H1 (cell line): Measurements from ENCODE around the gene CAPN11.

Experiments used
- BACH1 ChIP-seq: IDR thresholded peaks from 2 replicates; pipeline ENCODE4 v1.6.1; 2012; ENCODE audit warnings: low read length, improper control_type of control experiment
- CHD1 ChIP-seq: IDR thresholded peaks from 2 replicates; pipeline ENCODE4 v1.6.1; 2012; ENCODE audit warnings: low read depth, low read length, improper control_type of control experiment
- POLR2A ChIP-seq, 2 experiments: IDR thresholded peaks; 1 replicate in 1 of 2; 2 replicates in 1 of 2; pipeline ENCODE4 v1.6.1; 2011; ENCODE audit warnings: low read depth in 2 of 2, low read length in 2 of 2, mild to moderate bottlenecking in 2 of 2; ENCODE audit errors: control extremely low read depth in 1 of 2
- RNF2 ChIP-seq: fragments of 200-900, 300-1000 bp; sonication (generic); IDR thresholded peaks from 2 replicates; pipeline ENCODE4 v1.7.1; 2016; ENCODE audit warnings: borderline replicate concordance, low read depth, mild to moderate bottlenecking, antibody characterized with exemption, low read length; ENCODE audit not compliant: poor library complexity, severe bottlenecking; ENCODE audit errors: missing control alignments
- SRF ChIP-seq: IDR thresholded peaks from 2 replicates; pipeline ENCODE4 v1.6.1; 2011; ENCODE audit warnings: mild to moderate bottlenecking, low read depth, low read length, moderate library complexity
- TF ChIP-seq, protein P1 (sequence below), 3 experiments: IDR thresholded peaks; 1 replicate in 2 of 3; 2 replicates in 1 of 3; pipeline versions ENCODE4 v1.5.1 to v1.6.1; 2011; ENCODE audit warnings: low read length in 3 of 3, mild to moderate bottlenecking in 3 of 3, inconsistent platforms in 2 of 3, low read depth in 1 of 3, moderate library complexity in 1 of 3; ENCODE audit not compliant: insufficient read depth in 1 of 3; ENCODE audit errors: control extremely low read depth in 1 of 3
- TF ChIP-seq, protein P2 (sequence below): IDR thresholded peaks from 2 replicates; pipeline ENCODE4 v1.6.1; 2012; ENCODE audit warnings: inconsistent platforms
- TF ChIP-seq, protein P3 (sequence below): IDR thresholded peaks from 2 replicates; pipeline ENCODE4 v1.6.1; 2012; ENCODE audit warnings: low read length, inconsistent platforms

DNA sequence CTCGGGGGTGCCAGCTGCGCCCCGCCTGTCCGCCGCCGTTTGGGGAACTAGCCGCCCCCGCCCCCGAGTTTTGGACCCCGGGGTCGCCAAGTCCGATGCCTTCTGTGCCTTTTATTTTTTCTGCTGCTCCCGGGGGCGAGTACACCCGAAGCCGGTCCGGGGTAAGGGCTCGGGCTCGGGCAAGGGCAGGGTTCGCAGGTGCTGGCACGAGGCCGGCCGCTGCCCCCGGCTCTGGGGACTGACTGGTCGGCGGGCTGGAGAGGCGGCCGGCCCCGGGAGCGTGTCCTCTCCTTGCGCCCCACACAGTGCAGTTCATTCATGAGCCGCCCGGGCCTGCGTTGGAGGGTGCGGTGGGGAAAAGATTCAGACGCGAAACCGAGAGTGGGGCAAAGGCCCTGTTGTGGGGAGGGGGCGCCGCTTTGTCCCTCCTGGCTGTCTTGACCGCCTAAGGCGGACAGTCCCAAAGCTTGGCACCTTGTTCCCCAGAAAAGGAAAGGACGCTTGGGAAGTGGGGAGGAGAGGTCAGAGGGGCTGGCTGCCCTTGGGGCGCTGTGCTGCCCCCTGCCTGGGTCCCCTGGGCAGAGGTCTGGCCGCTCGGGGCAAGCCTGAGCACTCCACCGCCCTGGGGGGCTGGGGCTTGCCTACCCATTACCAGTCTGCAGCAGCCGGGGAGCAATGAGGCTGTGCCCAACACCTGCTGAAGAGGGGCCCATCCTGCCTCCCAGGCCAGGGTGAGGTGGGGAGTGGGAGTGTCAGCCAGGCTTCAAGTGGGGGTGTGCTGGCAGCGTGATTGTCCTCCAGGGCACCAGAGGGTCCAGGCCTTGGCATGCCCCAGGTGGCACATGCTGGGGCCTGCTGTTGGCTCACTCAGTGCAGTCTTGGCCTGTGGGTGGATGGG is 30.4 kb upstream of the CAPN11 start:
- TF ChIP-seq BACH1: no peak
- TF ChIP-seq CHD1: no peak
- TF ChIP-seq, protein P1, sequence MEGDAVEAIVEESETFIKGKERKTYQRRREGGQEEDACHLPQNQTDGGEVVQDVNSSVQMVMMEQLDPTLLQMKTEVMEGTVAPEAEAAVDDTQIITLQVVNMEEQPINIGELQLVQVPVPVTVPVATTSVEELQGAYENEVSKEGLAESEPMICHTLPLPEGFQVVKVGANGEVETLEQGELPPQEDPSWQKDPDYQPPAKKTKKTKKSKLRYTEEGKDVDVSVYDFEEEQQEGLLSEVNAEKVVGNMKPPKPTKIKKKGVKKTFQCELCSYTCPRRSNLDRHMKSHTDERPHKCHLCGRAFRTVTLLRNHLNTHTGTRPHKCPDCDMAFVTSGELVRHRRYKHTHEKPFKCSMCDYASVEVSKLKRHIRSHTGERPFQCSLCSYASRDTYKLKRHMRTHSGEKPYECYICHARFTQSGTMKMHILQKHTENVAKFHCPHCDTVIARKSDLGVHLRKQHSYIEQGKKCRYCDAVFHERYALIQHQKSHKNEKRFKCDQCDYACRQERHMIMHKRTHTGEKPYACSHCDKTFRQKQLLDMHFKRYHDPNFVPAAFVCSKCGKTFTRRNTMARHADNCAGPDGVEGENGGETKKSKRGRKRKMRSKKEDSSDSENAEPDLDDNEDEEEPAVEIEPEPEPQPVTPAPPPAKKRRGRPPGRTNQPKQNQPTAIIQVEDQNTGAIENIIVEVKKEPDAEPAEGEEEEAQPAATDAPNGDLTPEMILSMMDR (IDR thresholded peaks at IDR 0.05; ENCODE audit: control extremely low read depth in 1 of 3, insufficient read depth in 1 of 3, low read depth in 1 of 3, low read length in 3 of 3): no peak
- TF ChIP-seq POLR2A (IDR thresholded peaks at IDR 0.05; ENCODE audit: control extremely low read depth in 1 of 2, low read depth in 2 of 2, low read length in 2 of 2): no peak
- TF ChIP-seq RNF2: no peak
- TF ChIP-seq, protein P2, sequence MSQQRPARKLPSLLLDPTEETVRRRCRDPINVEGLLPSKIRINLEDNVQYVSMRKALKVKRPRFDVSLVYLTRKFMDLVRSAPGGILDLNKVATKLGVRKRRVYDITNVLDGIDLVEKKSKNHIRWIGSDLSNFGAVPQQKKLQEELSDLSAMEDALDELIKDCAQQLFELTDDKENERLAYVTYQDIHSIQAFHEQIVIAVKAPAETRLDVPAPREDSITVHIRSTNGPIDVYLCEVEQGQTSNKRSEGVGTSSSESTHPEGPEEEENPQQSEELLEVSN: no peak; the same call in 1 of the 2 replicates
- TF ChIP-seq, protein P3, sequence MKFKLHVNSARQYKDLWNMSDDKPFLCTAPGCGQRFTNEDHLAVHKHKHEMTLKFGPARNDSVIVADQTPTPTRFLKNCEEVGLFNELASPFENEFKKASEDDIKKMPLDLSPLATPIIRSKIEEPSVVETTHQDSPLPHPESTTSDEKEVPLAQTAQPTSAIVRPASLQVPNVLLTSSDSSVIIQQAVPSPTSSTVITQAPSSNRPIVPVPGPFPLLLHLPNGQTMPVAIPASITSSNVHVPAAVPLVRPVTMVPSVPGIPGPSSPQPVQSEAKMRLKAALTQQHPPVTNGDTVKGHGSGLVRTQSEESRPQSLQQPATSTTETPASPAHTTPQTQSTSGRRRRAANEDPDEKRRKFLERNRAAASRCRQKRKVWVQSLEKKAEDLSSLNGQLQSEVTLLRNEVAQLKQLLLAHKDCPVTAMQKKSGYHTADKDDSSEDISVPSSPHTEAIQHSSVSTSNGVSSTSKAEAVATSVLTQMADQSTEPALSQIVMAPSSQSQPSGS: no peak
- no peak for TF ChIP-seq SRF
